ENCODE results near the gene ZG16.

ZG16 gene

GRCh38 chr16:29831490-29831889, 53.4 kb downstream of the ZG16 start:
- no peak for DNase-seq
